Erythroblast (primary cell): ENCODE measurements around the gene CALM1.

Experiments used
- GATA1 ChIP-seq: IDR thresholded peaks from 2 replicates; pipeline ENCODE4 v1.6.1; 2011; ENCODE audit warnings: low read depth, mild to moderate bottlenecking, control low read depth, low read length, moderate library complexity
- POLR2A ChIP-seq: IDR thresholded peaks from 2 replicates; pipeline ENCODE4 v1.6.1; 2011; ENCODE audit warnings: mild to moderate bottlenecking, low read length

DNA sequence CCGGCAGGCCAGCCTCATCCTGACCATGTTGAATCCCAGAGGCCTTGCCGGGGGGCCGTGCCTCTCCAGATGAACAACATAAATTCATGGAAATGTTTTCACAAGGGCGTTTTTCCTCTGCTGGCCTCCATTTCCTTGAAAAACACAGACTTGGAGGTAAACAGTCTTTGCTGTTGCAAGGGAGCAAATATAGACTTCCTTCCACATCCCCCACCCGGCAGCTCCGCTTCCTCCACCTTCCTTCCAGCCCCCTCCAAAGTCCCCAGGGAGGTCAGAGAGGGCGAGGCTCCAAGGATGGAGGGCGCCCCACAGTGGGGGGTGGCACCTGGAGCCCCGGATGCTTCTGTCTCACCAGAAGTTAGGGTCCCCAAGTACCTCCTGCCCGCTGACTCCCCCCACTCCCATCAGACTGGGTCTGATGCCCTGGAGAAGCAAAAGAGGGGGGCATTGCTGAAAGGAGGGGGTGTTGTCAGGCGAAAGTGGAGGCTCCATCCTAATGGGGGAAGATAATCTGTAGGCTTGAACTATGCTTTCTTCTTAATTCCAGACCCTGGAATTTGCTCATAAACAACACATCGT lies 31.1 kb downstream of the CALM1 start:
- TF ChIP-seq POLR2A, result no peak
- no peak for TF ChIP-seq GATA1
